HG03066 (cell line): ENCODE data around the gene TRIM26.

Source experiments
- ATAC-seq: cut with Tn5 transposase; IDR thresholded peaks from one replicate; pipeline ENCODE4 v1.9.1; 2021; ENCODE audit warnings: low read depth; ENCODE audit not compliant: unreplicated experiment

TRIM26 gene

GRCh38 chr6:30211899-30212298 is 1.3 kb downstream of the TRIM26 start:
- no peak for ATAC-seq

GRCh38 chr6:30211306-30211705 is 1.9 kb downstream of the TRIM26 start:
- ATAC-seq, result no peak

GRCh38 chr6:30207619-30208295 is 5.4 kb downstream of the TRIM26 start:
- no peak for ATAC-seq

GRCh38 chr6:30206799-30207618 is 6.2 kb downstream of the TRIM26 start:
- ATAC-seq, result no peak

GRCh38 chr6:30206152-30206551 is 7.1 kb downstream of the TRIM26 start:
- no peak for ATAC-seq

GRCh38 chr6:30204116-30204515 is 9.1 kb downstream of the TRIM26 start:
- ATAC-seq, result no peak

GRCh38 chr6:30202366-30202765 is 10.8 kb downstream of the TRIM26 start:
- no peak for ATAC-seq

GRCh38 chr6:30200551-30201281 is 12.5 kb downstream of the TRIM26 start:
- ATAC-seq, result no peak

- no peak for ATAC-seq
Observed at GRCh38 chr6:30198166-30199084, 14.8 kb downstream of the TRIM26 start.

- no peak for ATAC-seq
Observed at GRCh38 chr6:30196376-30196775, 16.8 kb downstream of the TRIM26 start.

GRCh38 chr6:30195951-30196350 is 17.3 kb downstream of the TRIM26 start:
- no peak for ATAC-seq

GRCh38 chr6:30194797-30195690 is 18.2 kb downstream of the TRIM26 start:
- ATAC-seq, result no peak

- no peak for ATAC-seq
Observed at GRCh38 chr6:30192076-30192475, 21.1 kb downstream of the TRIM26 start.

- no peak for ATAC-seq
Observed at GRCh38 chr6:30188541-30188940, 24.7 kb downstream of the TRIM26 start.

- no peak for ATAC-seq
Observed at GRCh38 chr6:30185846-30186484, 27.2 kb downstream of the TRIM26 start.

- no peak for ATAC-seq
Observed at GRCh38 chr6:30184417-30185031, 28.7 kb downstream of the TRIM26 start.

- no peak for ATAC-seq
Observed at GRCh38 chr6:30180145-30180544, 33.1 kb downstream of the TRIM26 start.

GRCh38 chr6:30178837-30179236 is 34.4 kb downstream of the TRIM26 start:
- no peak for ATAC-seq
